Stimulated activated CD4-positive, alpha-beta T cell treated with anti-CD3 and anti-CD28 coated beads, Interleukin-15, amount 100 ng/mL, for 1 hour (primary cell): Measurements from ENCODE around the gene C16orf90.

Experiments used
- DNase-seq, 2 donors: peaks; one replicate each; pipeline ENCODE4 v3.0.0-alpha.2; 2020; ENCODE audit warnings: low read depth in 1 of 2, low spot score in 1 of 2

The C16orf90 gene, protein sequence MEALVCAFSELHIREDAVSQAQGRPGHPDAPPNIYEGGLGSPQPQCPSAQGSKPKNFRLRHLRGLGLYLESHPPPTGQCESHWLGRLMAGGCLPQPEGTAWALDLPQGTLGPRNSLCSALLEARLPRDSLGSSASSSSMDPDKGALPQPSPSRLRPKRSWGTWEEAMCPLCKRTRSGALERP

DNA sequence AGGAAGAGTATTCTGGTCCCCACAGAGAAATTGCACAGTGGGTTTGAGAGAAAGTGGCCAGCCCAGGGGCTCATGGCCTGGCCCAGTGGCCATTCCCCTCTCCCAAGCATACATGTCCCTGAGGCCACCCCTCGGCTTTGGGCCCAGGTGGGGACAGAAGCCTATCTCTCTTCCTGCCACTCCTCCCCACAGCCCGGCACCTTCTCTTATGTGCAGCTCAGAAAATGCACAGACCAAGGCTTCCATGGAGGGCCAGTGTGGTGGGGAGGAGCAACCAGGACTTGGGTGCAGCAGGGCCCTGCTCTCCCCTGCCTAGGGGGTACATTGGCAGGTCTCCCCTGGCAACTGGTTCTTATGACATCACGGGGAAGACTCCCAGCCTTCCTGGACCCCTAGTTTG, at the start of gene C16orf90:
TSS of gene C16orf90 (minus strand) at position 314 of the 400 bp plus-strand sequence. CDS start at position 246, 68 bp downstream.
- no peak for DNase-seq

DNA sequence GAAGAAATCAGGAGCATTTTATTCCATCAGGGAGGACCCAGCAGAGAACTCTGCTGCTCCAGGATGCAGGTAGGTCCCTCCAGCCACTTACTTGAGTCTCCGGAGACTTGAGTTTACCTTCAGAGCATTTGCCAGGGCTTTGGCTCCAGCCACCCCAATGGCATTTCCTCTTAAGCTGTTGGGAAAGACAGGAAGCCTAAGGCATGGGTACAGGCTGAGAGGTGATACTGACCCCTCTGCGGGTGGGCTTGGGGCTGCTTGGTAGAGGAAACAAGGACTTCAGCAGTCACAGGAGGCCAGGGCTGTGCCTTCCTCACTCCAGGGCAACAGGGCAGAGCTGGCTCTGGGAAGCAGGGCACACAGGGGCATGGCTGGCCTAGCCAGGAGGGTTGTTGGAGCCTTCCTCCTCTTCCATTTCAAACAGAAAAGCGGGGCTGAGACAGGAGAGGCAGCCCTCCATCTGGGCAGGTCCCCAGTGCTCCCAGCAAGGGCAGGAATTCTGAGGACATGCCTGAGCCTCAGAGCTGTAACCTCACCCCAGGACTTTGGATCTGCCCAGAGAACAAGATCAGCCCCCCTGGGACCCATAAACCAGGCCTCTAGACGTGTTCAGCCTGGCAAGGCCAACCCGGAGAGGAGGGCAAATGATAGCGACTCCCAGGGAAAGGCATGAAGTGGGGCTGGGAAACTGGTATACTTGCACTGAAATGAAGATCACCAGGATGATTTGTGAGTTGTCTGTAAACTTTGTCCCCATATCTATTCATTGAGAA, 47.5 kb upstream of the C16orf90 start:
- DNase-seq, result no peak

DNA sequence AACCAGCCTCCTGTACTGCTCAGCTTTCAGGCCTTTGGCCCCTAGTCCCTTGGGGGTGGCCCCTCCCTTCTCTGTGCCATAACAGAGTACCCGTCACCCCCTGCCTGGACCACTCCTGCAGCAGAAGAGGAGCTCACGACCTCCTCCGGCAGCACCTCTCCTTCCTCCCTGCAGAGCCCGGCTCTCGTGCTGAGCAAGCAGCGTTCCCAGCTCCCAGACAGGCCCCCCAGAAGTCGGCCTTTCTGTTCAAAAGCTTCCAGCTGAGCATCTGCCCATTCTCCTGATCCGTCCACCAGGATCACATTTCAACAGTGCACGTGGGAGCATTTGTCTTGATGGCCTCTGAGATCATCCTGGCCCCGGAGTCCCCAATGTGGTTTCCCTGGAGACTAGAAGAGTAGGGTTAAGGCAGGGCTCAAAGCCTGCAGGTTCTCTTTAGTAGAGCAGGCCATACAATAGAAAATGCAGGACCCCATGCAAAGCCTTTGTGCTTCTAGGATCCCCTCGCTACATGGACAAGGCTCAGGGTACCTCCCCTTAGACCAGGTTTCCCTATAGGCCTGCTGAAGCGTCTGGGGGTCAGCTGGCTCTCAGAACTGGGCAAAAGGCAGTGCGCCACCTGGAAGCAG, 46.4 kb upstream of the C16orf90 start:
- no peak for DNase-seq

DNA sequence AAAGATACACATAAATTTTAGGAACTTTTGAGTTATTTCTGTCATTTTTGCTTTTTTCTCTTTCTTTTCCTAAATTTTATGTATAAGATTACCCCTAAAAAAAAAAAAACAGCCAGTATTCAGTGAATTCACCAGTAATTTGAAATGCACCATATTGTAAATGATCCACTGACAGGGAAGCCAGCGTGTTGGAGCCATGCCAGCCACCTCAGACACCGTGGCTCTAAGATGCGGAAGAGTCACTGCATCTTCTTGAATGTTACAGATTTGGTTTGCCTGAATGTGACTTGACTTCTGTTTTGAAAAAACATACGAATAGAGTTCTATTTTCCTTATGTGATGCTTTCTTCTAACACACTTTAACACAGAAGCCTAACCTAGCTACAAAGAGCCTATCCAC, 42.9 kb upstream of the C16orf90 start:
- DNase-seq, result no peak

DNA sequence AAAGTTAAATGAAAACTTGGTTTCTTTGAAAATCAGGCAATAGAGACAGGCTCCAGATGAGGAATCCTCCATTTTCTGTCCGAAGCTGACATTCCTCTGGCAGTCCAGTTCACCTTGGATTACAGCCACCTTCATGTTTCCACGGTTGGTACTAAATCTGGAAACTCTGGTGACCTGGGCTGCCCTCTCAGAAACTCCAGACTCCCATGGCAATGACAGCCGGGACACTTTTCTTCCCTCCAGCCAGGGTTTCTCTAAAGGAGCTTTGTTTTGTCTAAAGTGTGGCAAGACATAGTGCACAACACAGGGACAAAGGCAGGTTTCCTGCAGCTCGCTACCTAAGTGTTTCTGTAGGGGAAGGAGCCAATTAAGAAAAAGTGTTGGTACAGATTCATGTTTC, 41.6 kb upstream of the C16orf90 start:
- DNase-seq, result no peak

DNA sequence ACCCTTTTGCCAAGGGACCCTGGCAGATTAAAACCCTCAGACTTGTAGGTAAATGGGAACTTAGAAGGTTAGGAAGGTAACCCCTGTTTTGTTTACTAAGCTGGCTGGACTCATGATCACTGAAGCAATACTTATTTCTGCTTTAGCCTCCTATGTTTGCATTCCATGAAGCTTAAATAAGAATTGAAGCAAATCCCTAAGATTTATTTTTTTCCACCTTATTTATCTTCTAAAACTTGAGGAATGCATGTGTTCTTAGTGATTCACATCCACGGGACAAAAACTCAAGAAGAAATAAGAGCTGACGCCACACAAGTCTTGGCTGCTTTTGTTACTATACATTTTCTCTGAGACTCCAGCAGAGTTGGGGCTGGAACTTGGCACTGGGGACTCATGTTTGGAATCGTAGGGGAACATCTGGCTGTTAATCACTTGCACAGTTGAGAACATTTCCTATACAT, 41.0 kb upstream of the C16orf90 start:
- DNase-seq, result no peak

DNA sequence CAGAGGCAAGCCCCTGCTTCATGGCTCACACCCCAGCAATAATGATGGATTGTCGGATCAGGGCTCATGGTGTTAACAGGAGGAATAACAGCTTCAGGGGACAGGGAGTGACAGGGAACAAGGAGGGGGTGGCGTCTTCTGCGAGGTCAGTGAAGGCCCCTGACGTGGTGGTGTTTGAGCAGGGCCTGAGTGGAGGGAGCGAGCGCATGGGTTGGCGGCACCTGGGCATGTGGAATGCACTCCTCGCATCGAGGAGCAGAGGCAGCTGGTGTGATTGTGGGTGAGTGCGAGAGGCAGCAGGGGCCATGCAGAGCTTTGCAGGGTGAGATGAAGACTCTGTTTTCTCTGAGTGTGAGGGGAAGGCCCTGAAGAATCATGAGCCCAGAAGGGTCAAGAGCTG, 38.8 kb upstream of the C16orf90 start:
- DNase-seq, result no peak

DNA sequence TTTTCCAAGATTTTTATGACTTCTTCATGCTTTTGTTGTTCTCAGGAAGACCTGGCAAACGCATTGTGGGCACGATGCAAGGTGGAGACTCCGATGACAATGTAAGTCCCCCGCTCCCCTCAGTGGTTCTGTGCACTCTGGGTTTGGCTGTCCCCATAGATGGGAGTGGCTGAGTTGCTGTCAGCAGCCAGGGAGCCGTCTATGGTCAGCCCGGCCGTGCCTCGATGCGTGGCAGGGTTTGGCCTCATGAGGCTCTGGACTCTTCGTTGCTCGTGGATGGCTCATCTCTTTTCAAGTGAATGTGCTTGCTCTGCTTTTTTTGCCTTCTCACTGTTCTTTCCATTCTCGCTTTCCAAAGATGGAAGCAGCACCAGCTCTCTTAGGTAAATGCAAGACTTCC, 37.5 kb upstream of the C16orf90 start:
- DNase-seq, result no peak

DNA sequence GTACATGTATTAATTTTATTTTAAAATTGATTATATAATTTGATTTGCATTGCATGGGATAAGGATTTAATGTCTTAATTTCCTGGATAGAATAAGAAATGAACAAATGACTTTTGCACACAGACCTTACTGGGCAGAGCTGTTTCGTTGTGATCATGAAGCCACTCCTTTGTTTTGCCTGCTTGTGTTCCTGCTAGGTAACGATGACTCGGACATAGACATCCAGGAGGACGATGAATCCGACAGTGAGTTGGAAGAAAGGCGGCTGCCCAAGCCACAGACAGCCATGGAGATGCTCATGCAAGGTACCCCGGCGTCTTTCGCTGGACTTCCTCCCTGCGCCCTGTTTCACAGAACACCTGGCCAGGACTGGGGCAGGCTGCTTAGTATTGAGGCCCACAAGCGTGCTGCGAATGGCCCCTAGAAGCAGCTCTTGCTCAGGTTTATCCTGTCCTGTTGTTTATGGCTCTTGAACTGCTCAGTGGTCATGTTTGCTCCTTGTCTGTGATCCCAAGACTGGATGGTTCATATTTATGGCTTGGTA, 35.2 kb upstream of the C16orf90 start:
- DNase-seq, result no peak

DNA sequence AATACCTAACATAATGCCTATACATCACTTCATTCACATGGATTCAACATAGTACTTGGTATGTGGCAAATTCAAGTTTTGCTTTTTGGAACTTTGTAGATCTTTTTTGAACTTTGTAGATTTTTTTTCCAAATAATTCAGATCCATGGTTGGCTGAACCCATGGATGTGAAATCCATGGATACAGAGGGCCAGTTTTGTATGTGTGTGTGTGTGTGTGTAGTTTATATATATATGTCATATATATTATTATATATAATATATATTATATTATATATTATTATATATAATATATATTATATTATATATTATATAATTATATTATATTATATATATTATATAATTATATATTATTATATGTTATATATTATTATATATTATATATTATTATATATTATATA, 33.9 kb upstream of the C16orf90 start:
- DNase-seq, result no peak

DNA sequence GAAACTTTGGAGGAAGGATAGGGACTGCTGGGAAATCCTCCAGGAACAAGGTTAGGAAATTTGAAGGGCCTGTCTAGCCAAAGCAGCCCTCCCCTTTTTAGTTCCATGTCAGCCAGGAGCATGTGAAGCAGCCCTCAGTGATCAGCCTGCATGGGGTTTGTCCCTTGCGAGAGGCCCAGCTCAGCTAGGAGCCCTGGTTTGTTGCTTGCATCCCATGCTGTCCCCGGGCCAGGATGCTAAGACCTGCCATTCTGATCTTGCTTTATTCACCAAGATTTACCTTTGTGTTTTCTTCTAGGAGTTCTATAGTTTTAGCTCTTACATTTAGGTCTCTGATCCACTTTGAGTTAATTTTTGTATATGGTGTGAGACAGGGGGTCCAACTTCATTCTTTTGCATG, 33.1 kb upstream of the C16orf90 start:
- no peak for DNase-seq

DNA sequence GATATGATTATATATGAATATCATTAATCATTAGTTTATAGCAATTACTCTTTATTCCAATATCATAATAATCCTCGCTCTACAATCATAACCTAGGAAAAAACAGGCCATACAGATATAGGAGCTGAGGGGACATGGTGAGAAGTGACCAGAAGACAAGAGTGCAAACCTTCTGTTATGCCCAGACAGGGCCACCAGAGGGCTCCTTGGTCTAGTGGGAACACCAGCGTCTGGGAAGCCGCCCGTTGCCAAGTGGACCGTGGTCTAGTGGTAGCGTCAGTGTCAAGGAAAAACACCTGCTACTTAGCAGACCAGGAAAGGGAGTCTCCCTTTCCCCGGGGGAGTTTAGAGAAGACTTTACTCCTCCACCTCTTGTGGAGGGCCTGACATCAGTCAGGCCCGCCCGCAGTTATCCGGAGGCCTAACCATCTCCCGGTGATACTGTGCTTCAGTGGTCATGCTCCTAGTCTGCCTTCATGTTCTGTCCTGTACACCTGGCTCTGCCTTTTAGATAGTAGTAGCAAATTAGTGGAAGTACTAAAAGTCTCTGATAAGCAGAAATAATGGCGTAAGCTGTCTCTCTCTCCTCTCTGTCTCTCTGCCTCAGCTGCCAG, 32.0 kb upstream of the C16orf90 start:
- peak; percentile 20 to 21 for DNase-seq

DNA sequence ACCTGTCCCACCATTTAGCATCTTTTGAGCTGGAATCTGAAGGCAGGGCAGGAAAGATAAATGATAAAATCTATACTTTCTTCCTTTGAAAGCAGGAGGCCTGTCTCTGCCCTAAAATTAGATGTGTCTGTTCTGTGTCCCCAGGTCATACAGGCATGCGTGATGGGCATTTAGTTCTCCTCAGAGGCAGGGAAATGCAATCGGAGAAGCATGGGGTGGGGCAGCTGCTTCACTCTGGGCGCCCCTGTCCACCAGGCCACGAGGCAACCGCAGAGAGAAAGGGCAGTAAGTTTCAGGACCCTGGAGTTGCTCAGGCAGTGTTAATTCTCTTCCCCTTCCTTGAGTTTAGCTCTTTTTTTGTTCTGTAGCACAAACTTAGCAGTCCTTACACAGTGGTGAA, 30.7 kb upstream of the C16orf90 start:
- DNase-seq, result no peak

DNA sequence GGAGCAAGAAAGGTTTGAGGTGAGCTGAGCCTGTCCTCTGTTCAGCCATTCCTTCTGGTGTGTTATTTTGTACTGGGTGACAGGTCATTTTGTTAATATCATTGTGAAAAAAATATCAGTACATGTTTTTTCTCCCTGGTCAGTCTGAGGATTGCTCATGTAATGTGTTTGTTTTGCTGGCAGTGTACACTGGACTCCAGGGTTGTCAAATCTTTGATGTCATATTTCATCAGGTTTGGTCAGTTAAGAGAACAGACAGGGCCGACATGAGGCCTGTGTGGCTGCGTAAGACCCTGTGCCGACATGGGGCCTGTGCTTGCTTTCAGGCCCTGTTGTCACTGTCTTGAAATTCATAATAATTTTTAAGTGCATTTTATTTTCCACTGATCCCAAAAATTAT, 28.0 kb upstream of the C16orf90 start:
- no peak for DNase-seq

DNA sequence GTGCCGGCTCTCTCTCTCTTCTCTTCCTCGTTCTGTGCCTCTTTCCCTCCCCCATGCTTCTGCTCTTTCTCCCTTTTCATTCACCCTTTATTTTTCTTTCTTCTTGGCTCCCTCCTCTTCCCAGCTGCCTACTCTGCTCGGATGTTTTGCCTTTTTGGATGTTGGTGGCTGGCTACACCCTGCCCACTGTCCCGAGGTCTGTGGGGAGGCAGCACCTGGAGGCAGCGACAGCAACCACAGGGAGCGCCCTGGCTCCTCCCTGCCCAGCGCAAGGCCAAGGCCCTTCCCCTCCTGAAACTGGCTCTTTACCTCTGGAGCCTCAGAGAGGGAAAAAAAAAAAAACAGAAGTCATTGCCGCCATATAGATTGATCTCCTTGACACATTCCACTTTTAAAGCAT, 25.6 kb upstream of the C16orf90 start:
- DNase-seq, result no peak

DNA sequence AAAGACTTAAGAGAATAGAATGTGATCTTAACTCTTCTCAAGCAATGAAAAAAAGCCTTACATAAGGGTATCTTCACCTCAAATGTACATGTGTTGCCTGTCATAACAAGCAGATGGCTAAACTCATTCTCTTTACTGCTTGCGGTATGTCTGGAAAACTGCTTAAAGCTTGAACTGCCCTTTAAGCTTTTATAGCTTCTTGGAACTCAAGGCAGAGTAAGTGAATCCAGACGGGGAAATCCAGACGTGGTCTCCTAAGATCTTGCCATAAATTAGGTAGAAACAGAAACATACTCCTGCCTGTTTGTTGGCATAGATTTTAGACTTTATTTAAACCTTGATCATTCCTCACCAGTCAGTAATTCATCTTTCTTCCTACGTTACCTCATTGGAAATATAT, 25.1 kb upstream of the C16orf90 start:
- DNase-seq, result no peak

DNA sequence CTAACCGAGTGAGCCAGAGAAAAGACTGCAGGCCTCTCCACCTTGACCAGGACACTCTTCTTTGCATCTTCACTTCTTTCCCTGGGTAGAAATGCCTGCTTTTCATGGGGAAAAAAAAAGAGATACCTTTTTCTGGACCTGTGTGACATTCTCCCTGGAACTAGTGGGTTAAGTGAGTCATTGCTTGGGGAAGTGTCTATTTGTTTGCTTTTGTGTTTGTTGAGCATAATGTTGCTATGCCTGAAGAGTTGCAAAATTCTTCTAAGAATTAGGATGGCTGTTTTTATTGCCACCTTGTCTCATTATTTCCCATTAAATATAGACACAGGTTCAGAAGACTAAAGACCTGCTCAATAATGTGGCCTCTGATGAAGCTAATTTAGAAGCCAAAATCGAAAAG, 24.3 kb upstream of the C16orf90 start:
- DNase-seq, result no peak

DNA sequence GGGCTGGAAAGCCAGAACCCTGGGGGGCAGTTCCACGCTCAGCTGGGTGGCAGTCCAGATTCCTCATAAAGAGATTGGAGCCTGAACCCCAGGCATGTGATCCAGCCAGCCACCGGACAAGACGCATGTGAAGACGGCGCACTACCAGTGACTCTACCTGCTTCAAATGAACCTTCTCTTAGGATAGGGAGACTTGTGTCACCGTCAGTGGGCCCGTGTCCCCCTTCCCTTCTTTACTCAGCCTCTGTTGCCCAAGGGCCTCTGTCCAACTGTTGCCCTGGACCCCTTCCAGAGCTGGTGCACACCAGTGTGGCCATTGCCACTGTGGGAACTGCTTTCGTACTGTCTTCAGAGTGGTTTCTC, 23.7 kb upstream of the C16orf90 start:
- no peak for DNase-seq

DNA sequence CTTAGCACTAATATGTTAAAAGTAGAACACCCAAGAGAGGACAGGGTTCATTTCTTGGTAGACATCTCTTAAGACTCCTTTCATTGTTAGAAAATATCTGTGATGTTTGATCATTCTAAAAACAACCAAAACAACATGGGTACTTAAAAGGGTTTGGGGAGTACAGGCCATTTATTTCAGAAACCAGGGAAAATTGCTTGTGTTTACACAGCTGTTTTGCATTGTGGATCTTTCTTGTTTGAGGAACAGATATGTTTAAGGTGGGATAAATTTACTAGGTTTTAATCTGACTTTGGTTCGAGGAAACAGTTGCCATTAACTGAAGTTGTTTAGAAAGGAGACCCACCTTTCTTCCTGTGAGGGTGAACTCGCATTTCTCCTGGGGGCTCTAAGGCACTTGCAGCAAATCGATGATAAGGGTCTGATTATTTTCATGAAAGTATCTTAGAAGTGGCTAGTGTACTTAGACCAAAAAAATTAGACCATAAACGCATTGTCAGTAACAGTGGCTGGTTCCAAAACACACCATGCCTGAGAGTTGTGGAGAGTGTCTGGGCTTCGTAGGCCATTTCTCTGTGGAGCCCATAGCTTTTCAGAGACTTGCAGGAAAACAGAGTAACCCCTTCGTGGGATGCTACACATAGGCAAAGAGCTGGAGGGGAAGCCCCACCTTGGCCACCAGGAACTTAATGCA, 23.1 kb upstream of the C16orf90 start:
- DNase-seq, result no peak

DNA sequence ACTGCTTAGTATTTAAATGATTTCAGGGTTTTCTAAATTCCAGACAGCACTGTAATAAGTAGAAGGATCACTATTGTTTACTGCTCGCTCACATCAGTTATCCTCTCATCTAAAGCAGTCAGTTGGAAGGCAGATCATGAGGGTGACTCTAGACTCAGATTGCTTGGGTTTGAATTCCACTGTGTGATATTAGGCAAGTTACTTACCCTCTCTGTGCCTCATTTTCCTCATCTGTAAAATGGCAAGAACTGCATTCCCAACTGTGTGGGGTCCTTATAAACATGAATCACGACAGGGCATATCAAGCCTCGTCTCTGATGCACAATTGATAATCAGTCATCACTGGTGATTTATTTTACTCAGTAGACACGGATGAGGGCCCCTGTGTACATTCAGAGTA, 20.6 kb upstream of the C16orf90 start:
- no peak for DNase-seq

DNA sequence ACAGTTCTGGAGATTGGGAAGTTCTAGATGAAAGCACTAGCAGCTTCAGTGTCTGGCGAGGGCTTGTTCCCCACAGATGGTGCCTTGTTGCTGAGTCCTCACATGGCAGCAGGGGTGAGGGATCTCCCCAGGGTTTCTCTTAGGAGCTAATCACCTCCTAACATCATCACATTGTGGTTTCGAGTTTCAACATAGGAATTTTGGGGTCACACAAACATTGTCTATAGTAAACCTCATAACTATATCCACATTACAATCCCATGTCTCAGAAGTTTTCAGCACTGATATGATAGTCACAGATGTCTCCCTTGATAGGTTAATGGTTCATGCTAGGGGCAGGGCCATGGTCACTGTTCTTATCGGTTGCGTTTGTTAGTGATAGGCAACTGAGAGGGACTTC, 19.3 kb upstream of the C16orf90 start:
- no peak for DNase-seq
